GM12878 (cell line): ENCODE data around the gene HTRA2. TPM values are rescaled to one million over a fixed set of nuclear protein-coding genes. Genes with fewer than 3 reads are reported as not detected.

Experiments
- ATF3 ChIP-seq: IDR thresholded peaks from 2 replicates; pipeline ENCODE4 v1.6.1; 2011; ENCODE audit warnings: low read depth, mild to moderate bottlenecking, low read length, moderate library complexity, borderline replicate concordance; ENCODE audit errors: extremely low read depth
- BHLHE40 ChIP-seq, 2 experiments: fragments of 450-650 bp in 1 of 2; IDR thresholded peaks; 2 replicates each; pipeline ENCODE4 v1.6.1; 2011 to 2017; ENCODE audit warnings: low read depth in 2 of 2, borderline replicate concordance in 1 of 2, improper control_type of control experiment in 1 of 2, low read length in 1 of 2, mild to moderate bottlenecking in 1 of 2
- CBX3 ChIP-seq: fragments of 200-600 bp; sonication (generic); IDR thresholded peaks from 2 replicates; pipeline ENCODE4 v1.6.1; 2016; ENCODE audit warnings: low read depth, borderline replicate concordance
- CREB1 ChIP-seq: IDR thresholded peaks from 2 replicates; pipeline ENCODE4 v1.6.1; 2012; ENCODE audit warnings: low read depth, mild to moderate bottlenecking, inconsistent platforms
- E4F1 ChIP-seq: fragments of 450-650 bp; IDR thresholded peaks from 2 replicates; pipeline ENCODE4 v1.6.1; 2018; ENCODE audit warnings: borderline replicate concordance, mild to moderate bottlenecking; ENCODE audit not compliant: partially characterized antibody
- EP300 ChIP-seq, 2 experiments: fragments of 150-350 bp in 1 of 2; IDR thresholded peaks; 2 replicates each; pipeline ENCODE4 v1.6.1; 2011 to 2012; ENCODE audit warnings: low read depth in 2 of 2, low read length in 2 of 2, borderline replicate concordance in 1 of 2, improper control_type of control experiment in 1 of 2, inconsistent platforms in 1 of 2; ENCODE audit not compliant: control insufficient read depth in 1 of 2
- IRF3 ChIP-seq: fragments of 450-650 bp; IDR thresholded peaks from 2 replicates; pipeline ENCODE4 v1.6.1; 2014; ENCODE audit warnings: mild to moderate bottlenecking
- MXI1 ChIP-seq: fragments of 150-350 bp; IDR thresholded peaks from 2 replicates; pipeline ENCODE4 v1.6.1; 2011; ENCODE audit warnings: low read depth, mild to moderate bottlenecking, inconsistent platforms, low read length, improper control_type of control experiment
- NBN ChIP-seq: fragments of 450-650 bp; IDR thresholded peaks from 2 replicates; pipeline ENCODE4 v1.6.1; 2016
- SRF ChIP-seq, 2 experiments: IDR thresholded peaks; 2 replicates each; pipeline ENCODE4 v1.6.1; 2011; ENCODE audit warnings: low read depth in 2 of 2, low read length in 2 of 2, mild to moderate bottlenecking in 1 of 2, moderate library complexity in 1 of 2
- TAF1 ChIP-seq: IDR thresholded peaks from 2 replicates; pipeline ENCODE4 v1.6.1; 2011; ENCODE audit warnings: mild to moderate bottlenecking, low read depth, low read length, borderline replicate concordance
- TCF12 ChIP-seq: IDR thresholded peaks from 2 replicates; pipeline ENCODE4 v1.6.1; 2011; ENCODE audit warnings: low read depth, mild to moderate bottlenecking, low read length
- YBX1 ChIP-seq: fragments of 450-650 bp; IDR thresholded peaks from 2 replicates; pipeline ENCODE4 v1.6.1; 2016; ENCODE audit warnings: antibody characterized with exemption
- polyA plus RNA-seq, 11 experiments: library from polyadenylated mRNA; depleted of rRNA in 4 of 11; unstranded in 6 of 11; stranded (reverse) in 5 of 11; fragments of >200 nt; fragmentation: Nextera tagmentation in 4 of 11; fragmentation: Illumina TruSeq in 1 of 11; extraction: Ambion mirVana in 4 of 11; extraction: Trizol in 1 of 11; gene quantifications; 1 replicate in 1 of 11; 2 replicates in 10 of 11; pipeline versions ENCODE4 v1.2.1 to v1.2.3, GENCODE V29; 2011 to 2016; ENCODE audit warnings: inconsistent platforms in 2 of 11, missing spikeins in 2 of 11, low read depth in 1 of 11
- total RNA-seq, 4 experiments: library from RNA; depleted of rRNA in 3 of 4; stranded (reverse); fragments of >200 nt in 3 of 4; fragmentation: Illumina TruSeq in 1 of 4; extraction: Trizol in 1 of 4; gene quantifications; 2 replicates each; pipeline versions ENCODE4 v1.2.1 to v1.2.3, GENCODE V29; 2013 to 2021
- TF ChIP-seq, protein P1 (sequence below): fragments of 450-650 bp; IDR thresholded peaks from 2 replicates; pipeline ENCODE4 v1.6.1; 2016; ENCODE audit warnings: mild to moderate bottlenecking
- TF ChIP-seq, protein P2 (sequence below): IDR thresholded peaks from 2 replicates; pipeline ENCODE4 v1.6.1; 2012; ENCODE audit warnings: low read depth, low read length, improper control_type of control experiment
- TF ChIP-seq, protein P3 (sequence below): fragments of 450-650 bp; IDR thresholded peaks from 2 replicates; pipeline ENCODE4 v1.6.1; 2017; ENCODE audit warnings: mild to moderate bottlenecking
- TF ChIP-seq, protein P4 (sequence below), 3 experiments: IDR thresholded peaks in 2 of 3; conservative IDR thresholded peaks in 1 of 3; 2 replicates each; pipeline ENCODE4 v1.5.1; 2011; ENCODE audit warnings: low read depth in 3 of 3, low read length in 3 of 3, mild to moderate bottlenecking in 3 of 3, control low read depth in 2 of 3, moderate library complexity in 2 of 3, inconsistent platforms in 1 of 3, mixed read lengths in 1 of 3; ENCODE audit not compliant: control insufficient read depth in 2 of 3, insufficient read depth in 1 of 3; ENCODE audit errors: extremely low read depth in 1 of 3

HTRA2 gene
- total and polyA plus RNA-seq, 10 of the 15 experiments (the other 5 are each of a cell fraction or from before 2014, with no cell fraction given) = 42.3 to 73.9 (median 54.6) TPM

- TF ChIP-seq, protein P1, sequence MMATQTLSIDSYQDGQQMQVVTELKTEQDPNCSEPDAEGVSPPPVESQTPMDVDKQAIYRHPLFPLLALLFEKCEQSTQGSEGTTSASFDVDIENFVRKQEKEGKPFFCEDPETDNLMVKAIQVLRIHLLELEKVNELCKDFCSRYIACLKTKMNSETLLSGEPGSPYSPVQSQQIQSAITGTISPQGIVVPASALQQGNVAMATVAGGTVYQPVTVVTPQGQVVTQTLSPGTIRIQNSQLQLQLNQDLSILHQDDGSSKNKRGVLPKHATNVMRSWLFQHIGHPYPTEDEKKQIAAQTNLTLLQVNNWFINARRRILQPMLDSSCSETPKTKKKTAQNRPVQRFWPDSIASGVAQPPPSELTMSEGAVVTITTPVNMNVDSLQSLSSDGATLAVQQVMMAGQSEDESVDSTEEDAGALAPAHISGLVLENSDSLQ = peak; percentile 10; the same call in 1 of the 2 replicates
- TF ChIP-seq BHLHE40 (IDR thresholded peaks at IDR 0.05; ENCODE audit: borderline replicate concordance in 1 of 2, low read depth in 2 of 2, low read length in 1 of 2) (peak; percentile 11 to 56; a peak in 2 of 4 replicates), ATF3 (peak; percentile 12; the same call in 1 of the 2 replicates), SRF (IDR thresholded peaks at IDR 0.05; ENCODE audit: low read depth in 2 of 2, low read length in 2 of 2) (peak in 1 of 2 experiments; percentile 53; a peak in 1 of 4 replicates), TCF12 (no peak), TAF1 (peak; percentile 98), NBN (peak; percentile 57; the same call in 1 of the 2 replicates), CREB1 (no peak), E4F1 (peak; percentile 68), IRF3 (no peak), CBX3 (no peak), EP300 (IDR thresholded peaks at IDR 0.05; ENCODE audit: borderline replicate concordance in 1 of 2, control insufficient read depth in 1 of 2, low read depth in 2 of 2, low read length in 2 of 2) (no peak), MXI1 (no peak), YBX1 (no peak)
- TF ChIP-seq, protein P2, sequence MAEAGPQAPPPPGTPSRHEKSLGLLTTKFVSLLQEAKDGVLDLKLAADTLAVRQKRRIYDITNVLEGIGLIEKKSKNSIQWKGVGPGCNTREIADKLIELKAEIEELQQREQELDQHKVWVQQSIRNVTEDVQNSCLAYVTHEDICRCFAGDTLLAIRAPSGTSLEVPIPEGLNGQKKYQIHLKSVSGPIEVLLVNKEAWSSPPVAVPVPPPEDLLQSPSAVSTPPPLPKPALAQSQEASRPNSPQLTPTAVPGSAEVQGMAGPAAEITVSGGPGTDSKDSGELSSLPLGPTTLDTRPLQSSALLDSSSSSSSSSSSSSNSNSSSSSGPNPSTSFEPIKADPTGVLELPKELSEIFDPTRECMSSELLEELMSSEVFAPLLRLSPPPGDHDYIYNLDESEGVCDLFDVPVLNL = no peak; the same call in 1 of the 2 replicates
- TF ChIP-seq, protein P3, sequence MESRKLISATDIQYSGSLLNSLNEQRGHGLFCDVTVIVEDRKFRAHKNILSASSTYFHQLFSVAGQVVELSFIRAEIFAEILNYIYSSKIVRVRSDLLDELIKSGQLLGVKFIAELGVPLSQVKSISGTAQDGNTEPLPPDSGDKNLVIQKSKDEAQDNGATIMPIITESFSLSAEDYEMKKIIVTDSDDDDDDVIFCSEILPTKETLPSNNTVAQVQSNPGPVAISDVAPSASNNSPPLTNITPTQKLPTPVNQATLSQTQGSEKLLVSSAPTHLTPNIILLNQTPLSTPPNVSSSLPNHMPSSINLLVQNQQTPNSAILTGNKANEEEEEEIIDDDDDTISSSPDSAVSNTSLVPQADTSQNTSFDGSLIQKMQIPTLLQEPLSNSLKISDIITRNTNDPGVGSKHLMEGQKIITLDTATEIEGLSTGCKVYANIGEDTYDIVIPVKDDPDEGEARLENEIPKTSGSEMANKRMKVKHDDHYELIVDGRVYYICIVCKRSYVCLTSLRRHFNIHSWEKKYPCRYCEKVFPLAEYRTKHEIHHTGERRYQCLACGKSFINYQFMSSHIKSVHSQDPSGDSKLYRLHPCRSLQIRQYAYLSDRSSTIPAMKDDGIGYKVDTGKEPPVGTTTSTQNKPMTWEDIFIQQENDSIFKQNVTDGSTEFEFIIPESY = no peak
- TF ChIP-seq, protein P4, sequence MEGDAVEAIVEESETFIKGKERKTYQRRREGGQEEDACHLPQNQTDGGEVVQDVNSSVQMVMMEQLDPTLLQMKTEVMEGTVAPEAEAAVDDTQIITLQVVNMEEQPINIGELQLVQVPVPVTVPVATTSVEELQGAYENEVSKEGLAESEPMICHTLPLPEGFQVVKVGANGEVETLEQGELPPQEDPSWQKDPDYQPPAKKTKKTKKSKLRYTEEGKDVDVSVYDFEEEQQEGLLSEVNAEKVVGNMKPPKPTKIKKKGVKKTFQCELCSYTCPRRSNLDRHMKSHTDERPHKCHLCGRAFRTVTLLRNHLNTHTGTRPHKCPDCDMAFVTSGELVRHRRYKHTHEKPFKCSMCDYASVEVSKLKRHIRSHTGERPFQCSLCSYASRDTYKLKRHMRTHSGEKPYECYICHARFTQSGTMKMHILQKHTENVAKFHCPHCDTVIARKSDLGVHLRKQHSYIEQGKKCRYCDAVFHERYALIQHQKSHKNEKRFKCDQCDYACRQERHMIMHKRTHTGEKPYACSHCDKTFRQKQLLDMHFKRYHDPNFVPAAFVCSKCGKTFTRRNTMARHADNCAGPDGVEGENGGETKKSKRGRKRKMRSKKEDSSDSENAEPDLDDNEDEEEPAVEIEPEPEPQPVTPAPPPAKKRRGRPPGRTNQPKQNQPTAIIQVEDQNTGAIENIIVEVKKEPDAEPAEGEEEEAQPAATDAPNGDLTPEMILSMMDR (IDR thresholded peaks at IDR 0.05 in 2 of 3, conservative IDR thresholded peaks at IDR 0.05 in 1 of 3; ENCODE audit: control insufficient read depth in 2 of 3, extremely low read depth in 1 of 3, insufficient read depth in 1 of 3, low read depth in 3 of 3, low read length in 3 of 3) = no peak
Observed at GRCh38 chr2:74529357-74530238, at the start of gene HTRA2, which contains the start of gene AUP1 (continued).
